Endometrial microvascular endothelial cells (primary cell): Measurements from ENCODE around the gene SCAF1. TPM values are rescaled to one million over a fixed set of nuclear protein-coding genes. Genes with fewer than 3 reads are reported as not detected.

Source experiments
- in situ Hi-C: cut with HindIII; loops from 2 replicates; pipeline ENCODE4 v1.10.0; 2017; ENCODE audit warnings: low sequenced_read_pairs, low pct_unique_long_range_greater_than_20kb; ENCODE audit errors: inconsistent ontology term
- total RNA-seq: library from RNA; depleted of rRNA; stranded (reverse); fragments of >200 nt; gene quantifications from one replicate; pipeline ENCODE4 v1.2.3, GENCODE V29; 2015; ENCODE audit errors: inconsistent ontology term

The SCAF1 gene
- total RNA-seq, 1 donor from 2014 or later: 73.5 TPM

DNA sequence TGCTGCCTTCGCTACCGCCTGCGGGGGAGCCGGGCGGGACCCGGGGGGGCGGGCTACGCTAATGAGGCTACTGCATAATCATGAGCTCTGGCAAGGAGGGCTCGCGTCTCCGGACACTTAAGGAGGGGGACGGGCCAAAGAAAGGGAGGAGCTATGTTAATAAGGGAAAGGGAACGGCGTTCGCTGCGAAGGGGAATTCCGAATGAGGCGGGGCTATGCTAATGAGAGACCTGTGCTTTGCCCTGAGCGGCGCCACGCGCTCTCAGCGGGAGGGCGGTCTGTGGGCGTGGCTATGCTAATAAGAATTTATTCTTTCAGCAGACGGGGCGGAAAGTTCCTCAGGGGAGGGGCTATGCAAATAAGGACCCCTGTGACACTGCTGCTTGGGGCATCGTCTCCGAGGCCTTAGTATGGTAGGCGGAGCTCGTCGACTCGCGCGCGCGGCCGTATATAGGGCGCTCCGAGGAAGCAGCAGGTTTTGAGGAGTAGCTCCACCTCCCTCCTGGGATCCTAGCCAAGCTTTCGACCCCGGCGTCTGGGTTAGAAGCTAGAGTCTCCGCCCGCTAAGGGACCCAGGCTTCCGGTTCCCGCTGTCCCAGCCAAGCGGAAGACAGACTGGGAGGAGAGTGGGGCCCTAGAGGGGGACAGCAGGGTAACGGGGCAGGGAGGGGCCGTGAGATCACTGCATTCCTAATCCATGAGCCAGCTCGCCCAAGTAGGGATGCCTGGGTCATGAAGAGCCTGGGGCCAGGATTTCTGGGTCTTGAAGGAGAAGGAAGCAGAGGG is 1.7 kb upstream of the SCAF1 start, which contains the start of gene RRAS:
RRAS (minus strand) TSS at position 31 of the 786 bp plus-strand sequence. CDS start 45 bp downstream, outside the sequence.
- in situ Hi-C loops: no loop called here

GRCh38 chr19:49642492-49643035 is 555 bp downstream of the SCAF1 start:
- in situ Hi-C loops: no loop called here

DNA sequence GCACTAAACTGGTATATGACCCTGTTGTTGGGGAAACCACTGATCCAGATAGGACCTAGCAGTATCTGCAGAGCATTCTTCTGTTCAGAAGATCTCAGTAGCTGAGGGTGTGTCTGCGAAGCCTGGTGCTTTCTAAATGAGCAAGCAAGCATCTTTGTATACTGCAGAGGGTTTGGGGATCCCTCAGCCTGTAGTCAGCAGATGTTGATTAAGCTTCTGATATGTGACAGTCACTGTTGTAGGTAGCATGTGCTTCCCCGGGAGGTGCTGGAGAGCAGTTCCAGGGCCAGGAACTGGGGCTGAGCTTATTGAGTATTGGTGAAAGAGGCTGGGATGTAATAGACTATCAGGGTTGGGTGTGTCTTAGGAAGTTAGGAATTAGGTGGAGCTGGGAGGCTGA is 1.5 kb downstream of the SCAF1 start:
- in situ Hi-C loops: no loop called here

GRCh38 chr19:49645592-49645991 is 3.6 kb downstream of the SCAF1 start:
- in situ Hi-C loops: no loop called here

DNA sequence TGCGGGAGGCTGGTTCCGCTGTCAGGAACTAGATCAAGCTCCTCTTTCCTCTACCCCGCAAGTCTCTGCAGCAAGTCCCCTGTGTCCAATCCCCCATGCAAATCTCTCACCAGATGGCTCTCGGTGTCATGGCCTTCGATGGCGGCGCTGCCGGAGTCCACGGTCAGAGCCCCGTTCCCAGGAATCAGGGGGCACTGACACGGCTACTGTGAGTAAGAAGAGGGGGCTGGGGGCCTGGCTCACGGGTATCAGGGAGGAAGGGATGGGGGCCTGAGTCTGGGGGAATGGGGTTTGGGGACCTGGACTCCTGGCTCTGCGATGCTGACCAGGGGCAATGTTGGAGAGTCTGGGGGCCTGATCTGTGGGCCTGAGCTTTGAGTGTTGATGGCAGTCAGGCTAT is 4.0 kb downstream of the SCAF1 start:
- in situ Hi-C loops: no loop called here

DNA sequence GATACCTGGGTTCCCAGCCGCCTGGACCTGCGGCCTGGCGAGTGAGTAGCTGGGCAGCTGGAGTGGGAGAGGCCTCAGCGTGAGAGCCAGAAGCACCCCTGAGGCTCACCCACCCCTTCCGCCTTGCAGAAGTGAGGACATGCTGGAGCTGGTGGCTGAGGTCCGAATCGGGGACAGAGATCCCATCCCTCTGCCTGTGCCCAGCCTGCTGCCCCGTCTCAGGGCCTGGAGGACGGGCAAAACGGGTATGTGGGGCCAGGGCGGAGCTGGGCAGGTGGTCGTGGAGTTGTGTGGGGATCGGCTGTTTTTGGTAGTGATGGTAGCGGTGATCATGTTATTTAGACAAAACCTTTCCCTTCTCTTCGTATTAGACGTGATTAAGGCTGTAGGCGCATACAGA is 4.6 kb downstream of the SCAF1 start:
- in situ Hi-C loops: no loop called here

GRCh38 chr19:49651029-49651819 is 9.2 kb downstream of the SCAF1 start:
- in situ Hi-C loops: no loop called here

- in situ Hi-C loops: no loop called here
These were observed 10.0 kb downstream of the SCAF1 start for GRCh38 chr19:49651820-49652550.

DNA sequence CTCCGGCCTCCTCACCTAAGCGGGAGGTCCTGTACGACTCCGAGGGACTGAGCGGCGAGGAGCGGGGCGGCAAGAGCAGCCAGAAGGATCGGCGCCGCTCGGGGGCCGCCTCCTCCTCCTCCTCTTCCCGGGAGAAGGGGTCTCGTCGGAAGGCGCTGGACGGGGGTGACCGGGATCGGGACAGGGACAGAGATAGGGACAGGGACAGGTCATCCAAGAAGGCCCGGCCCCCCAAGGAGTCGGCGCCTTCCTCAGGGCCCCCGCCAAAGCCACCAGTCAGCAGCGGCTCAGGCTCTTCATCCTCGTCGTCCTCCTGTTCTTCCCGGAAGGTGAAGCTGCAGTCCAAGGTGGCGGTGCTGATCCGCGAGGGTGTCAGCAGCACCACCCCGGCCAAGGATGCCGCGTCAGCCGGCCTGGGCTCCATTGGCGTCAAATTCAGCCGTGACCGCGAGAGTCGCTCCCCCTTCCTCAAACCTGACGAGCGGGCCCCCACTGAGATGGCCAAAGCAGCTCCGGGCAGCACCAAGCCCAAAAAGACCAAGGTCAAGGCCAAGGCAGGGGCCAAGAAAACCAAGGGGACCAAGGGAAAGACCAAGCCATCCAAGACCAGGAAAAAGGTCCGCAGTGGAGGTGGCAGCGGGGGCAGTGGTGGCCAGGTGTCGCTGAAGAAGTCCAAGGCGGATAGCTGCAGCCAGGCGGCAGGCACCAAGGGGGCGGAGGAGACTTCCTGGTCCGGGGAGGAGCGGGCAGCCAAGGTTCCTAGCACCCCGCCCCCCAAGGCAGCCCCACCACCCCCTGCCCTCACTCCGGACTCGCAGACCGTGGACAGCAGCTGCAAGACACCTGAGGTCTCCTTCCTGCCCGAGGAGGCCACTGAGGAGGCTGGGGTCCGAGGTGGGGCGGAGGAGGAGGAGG is 10.8 kb downstream of the SCAF1 start:
- in situ Hi-C loops: no loop called here

- in situ Hi-C loops: no loop called here
These were observed 11.4 kb downstream of the SCAF1 start for GRCh38 chr19:49653466-49653806.

- in situ Hi-C loops: no loop called here
These were observed 12.6 kb downstream of the SCAF1 start for GRCh38 chr19:49654581-49654980.

- in situ Hi-C loops: no loop called here
These were observed 13.8 kb downstream of the SCAF1 start for GRCh38 chr19:49655570-49656455.

GRCh38 chr19:49656456-49657109 is 14.6 kb downstream of the SCAF1 start:
- in situ Hi-C loops: no loop called here

DNA sequence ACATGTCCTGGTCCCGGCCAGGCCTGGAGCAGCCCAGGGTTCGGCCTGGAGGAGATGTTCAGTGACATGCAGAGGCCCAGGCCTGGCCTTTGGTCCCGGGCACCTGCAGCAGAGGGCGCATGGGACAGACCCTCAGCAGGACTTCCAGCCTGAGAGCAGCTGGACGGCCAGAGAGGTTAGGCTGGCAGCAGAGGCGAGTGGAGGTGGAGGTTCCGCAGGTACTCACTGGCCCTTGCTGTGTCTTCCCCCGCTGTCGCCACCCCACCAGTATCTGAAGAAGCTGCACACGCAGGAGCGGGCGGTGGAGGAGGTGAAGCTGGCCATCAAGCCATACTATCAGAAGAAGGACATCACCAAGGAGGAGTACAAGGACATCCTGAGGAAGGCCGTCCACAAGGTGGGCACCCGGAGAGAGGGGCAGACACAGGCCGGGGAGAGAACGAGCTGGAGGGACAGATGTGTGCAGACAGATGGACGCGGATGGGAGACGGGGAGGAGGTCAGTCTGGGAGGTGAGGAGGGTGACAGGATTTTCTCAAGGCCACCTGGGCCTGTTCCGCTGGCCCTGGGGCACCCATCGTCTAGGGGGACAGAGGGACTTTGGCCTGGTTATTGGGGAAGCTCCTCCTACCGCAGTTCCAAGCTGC is 15.6 kb downstream of the SCAF1 start:
- in situ Hi-C loops: no loop called here

GRCh38 chr19:49658139-49658517 is 16.1 kb downstream of the SCAF1 start:
- in situ Hi-C loops: no loop called here

- in situ Hi-C loops: no loop called here
These were observed 16.8 kb downstream of the SCAF1 start for GRCh38 chr19:49658566-49659442.
